ENCODE measurements around the gene MTNR1A.

Gene MTNR1A

DNA sequence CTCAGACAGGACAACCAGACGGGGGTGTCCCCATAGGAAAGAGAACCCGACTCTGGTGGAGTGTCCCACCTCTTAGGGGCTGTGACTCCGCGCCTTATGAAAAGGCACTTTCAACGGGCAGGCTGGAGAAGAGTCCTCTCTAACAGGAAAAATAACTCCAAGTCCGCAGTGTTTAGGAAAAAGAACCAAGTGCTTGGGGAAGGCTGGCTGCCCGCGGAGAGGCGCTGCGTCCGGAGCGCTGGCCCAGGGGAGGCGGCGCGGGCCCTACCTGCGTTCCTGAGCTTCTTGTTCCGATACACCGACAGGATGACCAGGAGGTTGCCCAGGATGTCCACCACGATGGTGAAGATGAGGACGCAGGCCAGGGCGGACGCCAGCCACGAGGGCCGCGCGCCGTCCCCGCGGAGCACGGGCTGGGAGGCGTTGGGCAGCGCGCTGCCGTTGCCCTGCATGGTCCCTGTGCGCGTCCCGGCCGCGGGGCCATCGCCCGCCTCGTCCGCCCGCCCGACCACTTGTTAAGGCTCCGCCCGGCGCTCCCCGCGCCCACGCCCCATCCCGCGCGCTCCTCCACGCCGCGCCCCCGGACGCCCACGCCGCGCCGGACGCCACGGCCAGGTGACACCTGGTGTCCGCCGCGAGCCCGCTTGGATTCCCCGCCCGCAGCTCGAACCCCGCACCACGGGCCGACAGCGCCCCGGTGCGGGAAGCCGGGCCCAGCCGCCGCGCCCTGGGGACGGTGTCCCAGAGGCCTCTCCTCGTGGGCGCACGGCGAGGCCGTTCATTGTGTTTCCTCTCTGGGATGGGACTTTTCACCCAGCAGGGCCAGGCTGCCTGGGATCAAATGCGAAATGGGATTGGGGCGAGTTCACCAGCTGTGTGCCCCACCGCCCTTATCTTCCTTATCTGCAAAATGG is at the start of gene MTNR1A:
Gene MTNR1A, minus strand, starts transcription at position 654 of the 914 bp plus-strand sequence. Its CDS starts 202 bp downstream, at position 452.
- peak; percentile 25 for DNase-seq (ENCODE audit: low spot score)

- no peak for DNase-seq (ENCODE audit: low spot score)
These were observed 48.9 kb upstream of the MTNR1A start for GRCh38 chr4:186604124-186604807.

GRCh38 chr4:186602978-186603377 is 47.6 kb upstream of the MTNR1A start:
- no peak for DNase-seq (ENCODE audit: low spot score)

- DNase-seq (ENCODE audit: low spot score) = no peak
These were observed 44.1 kb upstream of the MTNR1A start for GRCh38 chr4:186599483-186599882.

- no peak for DNase-seq (ENCODE audit: low spot score)
These were observed 43.3 kb upstream of the MTNR1A start for GRCh38 chr4:186598686-186599085.

DNA sequence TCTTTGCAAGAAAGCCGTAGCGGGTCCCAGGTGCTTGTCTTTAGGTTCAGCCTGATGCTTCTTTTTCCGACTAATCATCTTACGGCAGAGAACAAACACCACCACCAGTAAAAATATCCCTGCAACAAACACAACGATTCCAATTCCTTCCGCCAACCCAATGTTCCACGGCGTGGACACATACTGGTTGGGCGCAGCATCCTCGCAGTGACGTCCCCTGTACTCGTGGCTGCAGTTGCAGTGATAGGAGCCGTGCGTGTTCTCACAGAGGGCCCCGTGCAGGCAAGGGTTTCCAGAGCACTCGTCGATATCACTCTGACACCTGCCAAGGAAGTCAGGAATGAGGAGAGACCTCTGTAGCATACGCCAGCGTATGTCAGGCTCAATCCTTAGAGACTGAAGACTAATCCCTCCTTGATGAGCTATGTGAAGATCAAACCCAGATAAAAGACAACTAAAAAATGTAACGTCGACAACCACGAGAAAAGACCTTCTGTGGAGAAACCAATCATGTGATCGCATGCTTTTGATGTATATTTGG is 41.6 kb upstream of the MTNR1A start:
- no peak for DNase-seq (ENCODE audit: low spot score)

- DNase-seq (ENCODE audit: low spot score) = no peak
These were observed 41.0 kb upstream of the MTNR1A start for GRCh38 chr4:186596346-186596745.

- DNase-seq (ENCODE audit: low spot score) = no peak
These were observed 38.2 kb upstream of the MTNR1A start for GRCh38 chr4:186593587-186593973.

DNA sequence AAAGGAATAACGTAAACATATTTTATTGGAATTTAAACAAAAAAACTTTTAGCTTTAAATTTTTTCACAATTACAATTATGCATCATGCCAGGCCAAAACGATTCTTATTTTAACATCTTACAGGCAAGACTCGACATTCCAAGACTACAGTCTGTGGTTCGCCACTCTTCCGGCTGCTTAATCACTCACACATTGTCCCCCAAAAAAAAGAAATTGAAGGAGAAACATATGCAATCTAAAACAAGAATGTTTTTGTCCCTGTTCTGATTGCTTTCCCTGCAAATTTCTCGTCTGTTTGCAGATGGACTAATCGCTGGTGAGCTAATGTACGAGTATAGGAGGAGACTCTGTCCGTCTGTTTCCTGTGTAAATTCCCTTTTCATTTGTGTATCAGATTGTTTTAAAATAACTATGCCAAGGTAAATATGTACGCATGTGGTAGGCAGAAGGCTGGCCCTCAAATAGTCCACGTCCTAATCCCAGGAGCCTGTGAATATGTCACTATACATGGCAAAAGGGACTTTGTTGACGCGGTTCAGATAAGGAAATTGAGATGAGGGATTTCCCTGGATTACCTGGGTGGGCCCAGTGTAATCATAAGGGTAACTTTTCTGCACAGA is 37.7 kb upstream of the MTNR1A start:
- no peak for DNase-seq (ENCODE audit: low spot score)

DNA sequence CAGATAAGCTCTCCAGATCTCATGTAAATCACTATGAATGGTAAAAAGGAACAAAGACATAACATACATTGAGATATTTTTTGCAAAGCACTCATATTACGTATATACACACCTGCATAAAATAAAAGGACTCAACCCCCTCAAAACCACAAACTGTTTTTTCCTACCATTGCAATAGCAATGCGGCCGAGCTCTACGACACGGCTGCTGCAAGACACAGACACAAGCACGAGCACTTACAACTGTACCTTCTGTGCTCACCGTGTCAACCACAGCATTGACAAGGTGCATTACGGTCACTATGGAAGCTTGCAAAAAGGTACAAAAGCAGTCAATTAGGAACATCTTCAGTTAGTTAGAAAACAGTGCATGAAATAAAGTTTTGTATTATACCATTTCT is 37.1 kb upstream of the MTNR1A start:
- DNase-seq (ENCODE audit: low spot score) = no peak

GRCh38 chr4:186591651-186592050 is 36.3 kb upstream of the MTNR1A start:
- DNase-seq (ENCODE audit: low spot score) = no peak

DNA sequence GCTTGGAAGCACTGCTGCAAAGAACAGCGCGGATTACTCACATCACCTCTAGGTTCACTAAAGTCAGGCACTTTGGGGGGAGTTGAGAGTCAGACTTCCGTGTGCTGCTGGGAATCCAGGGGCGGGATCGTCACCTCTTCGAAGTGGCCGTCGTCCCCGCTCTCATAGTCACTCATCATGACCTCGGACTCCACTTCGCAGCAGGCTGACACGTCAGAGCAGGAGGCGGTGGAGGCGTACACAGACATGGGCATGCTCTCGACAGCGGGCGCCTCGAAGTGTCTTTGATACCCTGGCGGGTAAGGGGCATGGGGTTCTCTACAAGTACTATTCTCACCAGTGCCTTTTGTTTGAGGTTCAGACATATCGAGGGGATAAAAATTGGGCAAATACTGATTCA is 33.1 kb upstream of the MTNR1A start:
- DNase-seq (ENCODE audit: low spot score) = no peak

DNA sequence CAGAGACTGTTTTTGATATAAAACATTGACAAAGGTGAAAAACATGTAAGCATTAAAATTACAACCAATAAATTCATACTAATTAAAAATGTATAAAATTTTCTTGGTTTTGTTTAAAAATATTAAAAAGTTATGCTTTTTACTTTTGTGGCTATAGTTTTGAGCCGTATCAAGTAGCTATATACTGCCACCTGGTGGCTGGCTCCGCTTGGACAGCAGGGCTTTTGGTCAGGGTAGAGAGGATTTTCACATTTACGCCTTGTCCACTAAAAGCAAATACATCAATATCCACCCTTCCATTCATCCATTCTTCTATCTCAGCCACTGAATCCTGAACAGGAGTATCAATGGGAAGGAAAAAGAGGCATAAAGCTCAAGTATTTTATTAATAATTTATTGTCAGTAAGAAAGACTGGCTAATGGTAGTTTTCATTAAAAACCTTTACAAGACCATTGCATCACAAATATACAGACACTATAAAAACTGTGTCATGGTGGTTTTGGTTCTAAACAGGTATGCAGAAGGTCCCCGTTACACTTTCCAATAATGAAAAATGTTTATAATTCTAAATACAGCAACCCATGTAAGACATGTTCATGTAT is 32.1 kb upstream of the MTNR1A start:
- peak; percentile 5 for DNase-seq (ENCODE audit: low spot score)

GRCh38 chr4:186586205-186586604 is 30.8 kb upstream of the MTNR1A start:
- no peak for DNase-seq (ENCODE audit: low spot score)

GRCh38 chr4:186584912-186585311 is 29.5 kb upstream of the MTNR1A start:
- no peak for DNase-seq (ENCODE audit: low spot score)

DNA sequence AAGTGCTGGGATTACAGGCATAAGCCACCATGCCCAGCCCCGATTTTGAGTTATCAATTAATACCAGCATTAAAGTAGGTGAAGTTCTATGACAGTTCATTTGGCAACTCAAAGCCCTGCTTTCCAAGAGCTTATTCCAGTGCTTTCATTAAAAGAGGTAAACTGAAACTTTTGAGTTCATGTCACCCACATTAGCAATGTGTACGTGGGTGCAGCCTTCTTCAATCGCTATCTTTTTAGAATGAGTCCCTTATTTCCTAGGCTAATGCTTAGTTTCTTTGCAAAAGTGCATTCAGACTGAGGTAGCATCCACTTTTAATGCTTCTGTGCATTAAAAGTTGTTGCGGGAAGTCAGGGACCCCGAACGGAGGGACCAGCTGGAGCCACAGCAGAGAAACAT is 26.1 kb upstream of the MTNR1A start:
- no peak for DNase-seq (ENCODE audit: low spot score)

DNA sequence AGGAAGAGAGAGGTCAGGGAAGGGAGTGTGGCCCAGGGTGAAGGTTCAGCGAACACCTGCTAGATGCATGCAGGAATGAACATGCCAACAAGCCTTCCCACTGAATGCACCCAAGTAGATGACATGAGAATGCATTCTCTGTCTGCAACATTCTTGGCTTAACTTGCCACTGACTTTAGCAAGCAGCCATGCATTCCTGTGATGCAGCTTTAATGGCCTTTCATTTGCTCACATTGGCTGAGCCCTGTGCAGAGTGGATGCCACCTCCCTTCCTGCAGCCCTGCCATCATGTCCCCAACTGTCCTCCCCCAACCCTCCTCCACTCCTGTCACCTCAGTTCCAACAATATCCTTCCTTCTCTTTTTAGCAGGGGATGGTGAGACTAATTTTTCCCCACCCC is 25.3 kb upstream of the MTNR1A start:
- no peak for DNase-seq (ENCODE audit: low spot score)

GRCh38 chr4:186570193-186570996 is 15.0 kb upstream of the MTNR1A start:
- DNase-seq (ENCODE audit: low spot score) = peak; percentile 12

DNA sequence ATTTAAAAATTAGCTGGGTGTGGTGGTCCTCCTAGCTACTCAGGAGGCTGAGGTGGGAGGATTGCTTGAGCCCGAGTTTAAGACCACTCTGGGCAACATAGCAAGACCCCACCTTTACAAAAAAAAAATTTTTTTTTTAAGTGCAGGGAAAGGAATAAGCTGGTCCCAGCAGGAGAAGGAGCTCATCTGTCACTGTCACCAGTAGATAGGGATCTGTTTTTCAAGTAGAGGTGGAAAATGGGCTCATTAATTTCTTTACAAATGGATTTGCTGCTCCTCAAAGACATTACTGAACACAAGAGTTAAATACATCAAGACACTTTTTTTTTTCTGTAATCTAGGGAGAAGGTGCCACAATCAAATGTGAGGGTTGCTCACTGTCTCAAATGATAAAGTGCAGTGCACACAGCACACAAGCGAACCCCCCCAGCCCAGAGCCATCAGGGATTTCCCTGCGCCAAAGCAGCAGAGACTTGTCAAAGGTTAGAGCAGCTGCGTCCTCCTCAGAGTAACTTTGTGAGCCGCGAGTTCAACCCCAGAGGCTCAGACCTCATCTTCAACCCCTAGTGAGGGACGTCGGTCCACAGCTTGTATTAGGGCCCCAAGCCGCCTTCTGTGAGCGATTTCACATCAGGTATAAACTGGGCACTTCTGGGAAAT is 14.3 kb upstream of the MTNR1A start:
- DNase-seq (ENCODE audit: low spot score) = no peak

- DNase-seq (ENCODE audit: low spot score) = no peak
These were observed 10.7 kb upstream of the MTNR1A start for GRCh38 chr4:186566068-186566467.

DNA sequence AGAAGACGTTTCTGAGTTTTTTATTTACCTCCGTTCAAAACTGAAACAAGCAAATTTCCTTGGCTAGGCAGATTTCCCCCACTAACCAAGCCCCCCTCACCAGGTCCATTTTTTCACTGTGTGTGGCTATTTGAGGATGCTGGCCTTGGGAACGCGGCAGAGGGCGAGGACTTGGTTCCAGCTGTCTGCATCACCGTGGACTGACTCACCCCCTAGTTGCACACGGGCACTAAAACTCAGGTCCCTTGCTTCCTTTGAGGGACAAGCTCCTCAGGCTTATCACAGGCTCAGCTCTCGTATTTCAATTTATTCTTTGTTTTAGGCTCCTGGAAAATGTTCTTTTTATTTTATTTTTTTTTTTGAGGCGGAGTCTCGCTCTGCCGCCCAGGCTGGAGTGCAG is 8.4 kb upstream of the MTNR1A start:
- no peak for DNase-seq (ENCODE audit: low spot score)
